GM12801 (cell line): ENCODE data around the gene DRICH1.

Experiments used
- CTCF ChIP-seq: IDR thresholded peaks from one replicate; pipeline ENCODE4 v1.5.1; 2011; ENCODE audit warnings: control low read depth; ENCODE audit not compliant: insufficient read length; ENCODE audit errors: extremely low read depth

DRICH1 gene

GRCh38 chr22:23632178-23632577 lies at the start of gene DRICH1:
DRICH1 (minus strand) TSS chr22:23632321; CDS start chr22:23632023, 298 bp downstream.
- no peak for TF ChIP-seq CTCF

GRCh38 chr22:23681026-23681809 lies 49.1 kb upstream of the DRICH1 start:
- no peak for TF ChIP-seq CTCF

- no peak for TF ChIP-seq CTCF
Measured at GRCh38 chr22:23678133-23678532, 46.0 kb upstream of the DRICH1 start.

- no peak for TF ChIP-seq CTCF
Measured at GRCh38 chr22:23677701-23677995, 45.5 kb upstream of the DRICH1 start.

- TF ChIP-seq CTCF, result no peak
Measured at GRCh38 chr22:23675502-23676415, 43.6 kb upstream of the DRICH1 start.

GRCh38 chr22:23673826-23674690 lies 41.9 kb upstream of the DRICH1 start:
- TF ChIP-seq CTCF, result no peak

GRCh38 chr22:23673050-23673620 lies 41.0 kb upstream of the DRICH1 start:
- TF ChIP-seq CTCF, result no peak
